ENCODE results near the gene STXBP1. TPM values are rescaled to one million over a fixed set of nuclear protein-coding genes. Genes with fewer than 3 reads are reported as not detected.

STXBP1 gene
- total and polyA plus RNA-seq, 9 of the 15 experiments (the other 6 are each of a cell fraction or from before 2014, with no cell fraction given), result 4.6 to 35.1 (median 9.7) TPM

- in situ Hi-C loops (cut with MboI), result no loop called here
- FAIRE-seq, result peak; percentile 70
- H3K4me3 ChIP-seq, result no peak overlapping the region
- no peak for TF ChIP-seq RBM22 (IDR thresholded peaks at IDR 0.05; ENCODE audit: low read depth, low read length, poor library complexity, severe bottlenecking)
- no peak for TF ChIP-seq SAFB (IDR thresholded peaks at IDR 0.05; ENCODE audit: borderline replicate concordance, low read depth, low read length)
- TF ChIP-seq RCOR1 (IDR thresholded peaks at IDR 0.05; ENCODE audit: borderline replicate concordance in 1 of 2, low read depth in 2 of 2, low read length in 2 of 2), result peak in 1 of 2 experiments; percentile 82; a peak in 2 of 4 replicates
- TF ChIP-seq ZNF764 (CRISPR knock-in tag; IDR thresholded peaks at IDR 0.05; ENCODE audit: low read depth), result no peak
- no peak for TF ChIP-seq ARID3A (IDR thresholded peaks at IDR 0.05; ENCODE audit: borderline replicate concordance, low read depth, low read length)
- TF ChIP-seq, protein P1, sequence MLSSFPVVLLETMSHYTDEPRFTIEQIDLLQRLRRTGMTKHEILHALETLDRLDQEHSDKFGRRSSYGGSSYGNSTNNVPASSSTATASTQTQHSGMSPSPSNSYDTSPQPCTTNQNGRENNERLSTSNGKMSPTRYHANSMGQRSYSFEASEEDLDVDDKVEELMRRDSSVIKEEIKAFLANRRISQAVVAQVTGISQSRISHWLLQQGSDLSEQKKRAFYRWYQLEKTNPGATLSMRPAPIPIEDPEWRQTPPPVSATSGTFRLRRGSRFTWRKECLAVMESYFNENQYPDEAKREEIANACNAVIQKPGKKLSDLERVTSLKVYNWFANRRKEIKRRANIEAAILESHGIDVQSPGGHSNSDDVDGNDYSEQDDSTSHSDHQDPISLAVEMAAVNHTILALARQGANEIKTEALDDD (IDR thresholded peaks at IDR 0.05), result peak; percentile 75
- no peak for TF ChIP-seq ZNF311 (CRISPR knock-in tag; IDR thresholded peaks at IDR 0.05)
- no peak for TF ChIP-seq ZNF121 (CRISPR knock-in tag; conservative IDR thresholded peaks at IDR 0.05)
- TF ChIP-seq, protein P2, sequence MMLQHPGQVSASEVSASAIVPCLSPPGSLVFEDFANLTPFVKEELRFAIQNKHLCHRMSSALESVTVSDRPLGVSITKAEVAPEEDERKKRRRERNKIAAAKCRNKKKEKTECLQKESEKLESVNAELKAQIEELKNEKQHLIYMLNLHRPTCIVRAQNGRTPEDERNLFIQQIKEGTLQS (IDR thresholded peaks at IDR 0.05), result peak; percentile 68; the same call in 1 of the 2 replicates
- TF ChIP-seq, protein P2 (CRISPR knock-in tag; conservative IDR thresholded peaks at IDR 0.05), result no peak
- TF ChIP-seq NFIC (IDR thresholded peaks at IDR 0.05), result peak; percentile 80
- TF ChIP-seq CEBPB (tag; IDR thresholded peaks at IDR 0.05), result peak; percentile 95
- no peak for TF ChIP-seq ZNF263 (CRISPR knock-in tag; IDR thresholded peaks at IDR 0.05; ENCODE audit: borderline replicate concordance)
- no peak for TF ChIP-seq CEBPG (CRISPR knock-in tag; IDR thresholded peaks at IDR 0.05)
- peak; percentile 93 to 97 for TF ChIP-seq CEBPG (tag; conservative IDR thresholded peaks at IDR 0.05 in 1 of 2, IDR thresholded peaks at IDR 0.05 in 1 of 2)
- TF ChIP-seq BRD9 (IDR thresholded peaks at IDR 0.05; ENCODE audit: low read depth, partially characterized antibody), result no peak
- TF ChIP-seq DPF2 (IDR thresholded peaks at IDR 0.05), result peak; percentile 53; the same call in 1 of the 2 replicates
- no peak for TF ChIP-seq ATF2 (CRISPR knock-in tag; IDR thresholded peaks at IDR 0.05)
- TF ChIP-seq ZNF644 (tag; IDR thresholded peaks at IDR 0.05; ENCODE audit: low read depth), result no peak
Observed at GRCh38 chr9:127637322-127637847, 25.3 kb downstream of the STXBP1 start.

More at GRCh38 chr9:127637322-127637847, 25.3 kb downstream of the STXBP1 start:
- H3K9me1 ChIP-seq (ENCODE audit: control insufficient read depth, insufficient read depth, low read length), result no peaks in the 10 kb centered on the region
- ATAC-seq, result peak; percentile 78
- no peaks in the 10 kb centered on the region for H4K20me1 ChIP-seq (replicated peaks; ENCODE audit: control insufficient read depth, insufficient read depth, low read length)
- ChIA-PET POLR2A (no interaction called here), CTCF (ENCODE audit: low intra/inter-chr PET ratio) (no interaction called here)
- no peak overlapping the region for H2AFZ ChIP-seq (ENCODE audit: low read depth, low read length)
- H3K79me2 ChIP-seq (ENCODE audit: control insufficient read depth, insufficient read depth, low read length), result no peaks in the 10 kb centered on the region; the same call in 2 of the 3 replicates
- no peaks in the 10 kb centered on the region for H3K9me3 ChIP-seq (replicated peaks; ENCODE audit: control insufficient read depth, insufficient read depth, low read depth, low read length)
- no peak overlapping the region for H3K9ac ChIP-seq (ENCODE audit: insufficient read depth in 1 of 2, low read depth in 2 of 2, low read length in 2 of 2)
- no peak overlapping the region for H3K4me2 ChIP-seq (ENCODE audit: insufficient read depth, low read length)
- WGBS (ENCODE audit: insufficient coverage, low coverage, missing lambda C conversion rate), result 8% methylated on average over 11 of the region's 11 CpGs
- H3K4me1 ChIP-seq (replicated peaks in 1 of 2; ENCODE audit: control insufficient read depth in 2 of 2, insufficient read depth in 2 of 2, low read length in 2 of 2), result peaks cover 0 to 10% of the 10 kb centered on the region in 2 experiments; a peak in 2 of 5 replicates
- intact Hi-C loops (cut with micrococcal nuclease), result no loop called here
- DNase-seq (ENCODE audit: extremely low read depth in 1 of 4, low spot score in 3 of 4), result peak in 1 of 4 experiments; percentile 54
- no peaks in the 10 kb centered on the region for H3K36me3 ChIP-seq (ENCODE audit: control insufficient read depth, insufficient read depth, low read length)
- H3K27ac ChIP-seq (ENCODE audit: extremely low read depth, low read depth, low read length), result no peak overlapping the region
- H3K27me3 ChIP-seq (ENCODE audit: control insufficient read depth in 2 of 2, insufficient read depth in 2 of 2, low read length in 2 of 2), result no peaks in the 10 kb centered on the region
- BruUV-seq (replicated peaks), result no TSS peak

Data from K562 (cell line).